Measurements from ENCODE around the gene RDH13.

DNA sequence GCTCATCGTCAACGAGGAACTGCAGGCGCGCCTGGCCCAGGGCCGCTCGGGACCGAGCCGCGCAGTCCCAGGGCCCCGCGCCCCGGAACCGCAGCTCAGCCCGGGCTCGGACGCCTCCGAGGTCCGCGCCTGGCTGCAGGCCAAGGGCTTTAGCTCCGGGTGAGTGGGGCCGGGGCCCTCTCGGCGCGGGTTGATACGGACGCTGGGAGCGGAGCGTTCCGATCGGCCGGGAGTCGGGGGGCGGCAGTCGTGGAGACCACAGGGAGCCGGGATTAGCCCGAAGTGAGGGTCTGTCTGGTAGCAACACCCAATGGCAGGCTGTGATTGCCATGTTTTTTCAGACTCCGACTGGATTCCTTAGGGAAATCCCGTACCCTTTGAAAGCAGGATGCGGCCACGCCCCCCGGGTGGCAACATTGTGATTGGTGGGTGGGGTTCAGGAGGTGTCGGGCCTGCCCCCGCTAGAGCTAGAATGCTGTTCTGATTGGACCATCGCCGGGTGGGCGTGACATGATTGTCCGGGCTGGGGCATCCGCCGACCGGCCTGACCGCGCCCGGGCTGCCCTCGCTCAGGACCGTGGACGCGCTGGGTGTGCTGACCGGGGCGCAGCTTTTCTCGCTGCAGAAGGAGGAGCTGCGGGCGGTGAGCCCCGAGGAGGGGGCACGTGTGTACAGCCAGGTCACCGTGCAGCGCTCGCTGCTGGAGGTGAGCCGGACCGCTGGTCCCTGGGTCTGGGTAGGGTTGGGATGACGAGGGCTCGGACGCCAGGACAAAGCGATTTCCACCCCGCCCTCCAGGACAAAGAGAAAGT is 24.0 kb upstream of the RDH13 start:
- no peak for TF ChIP-seq POLR2A (IDR thresholded peaks at IDR 0.05; ENCODE audit: low read depth)
- TF ChIP-seq CTCF (IDR thresholded peaks at IDR 0.05): no peak
